ENCODE data around the gene FNDC3B. TPM values are rescaled to one million over a fixed set of nuclear protein-coding genes. Genes with fewer than 3 reads are reported as not detected.

The FNDC3B gene
- total and polyA plus RNA-seq, 4 donors = 13.3 to 175 (median 100) TPM

DNA sequence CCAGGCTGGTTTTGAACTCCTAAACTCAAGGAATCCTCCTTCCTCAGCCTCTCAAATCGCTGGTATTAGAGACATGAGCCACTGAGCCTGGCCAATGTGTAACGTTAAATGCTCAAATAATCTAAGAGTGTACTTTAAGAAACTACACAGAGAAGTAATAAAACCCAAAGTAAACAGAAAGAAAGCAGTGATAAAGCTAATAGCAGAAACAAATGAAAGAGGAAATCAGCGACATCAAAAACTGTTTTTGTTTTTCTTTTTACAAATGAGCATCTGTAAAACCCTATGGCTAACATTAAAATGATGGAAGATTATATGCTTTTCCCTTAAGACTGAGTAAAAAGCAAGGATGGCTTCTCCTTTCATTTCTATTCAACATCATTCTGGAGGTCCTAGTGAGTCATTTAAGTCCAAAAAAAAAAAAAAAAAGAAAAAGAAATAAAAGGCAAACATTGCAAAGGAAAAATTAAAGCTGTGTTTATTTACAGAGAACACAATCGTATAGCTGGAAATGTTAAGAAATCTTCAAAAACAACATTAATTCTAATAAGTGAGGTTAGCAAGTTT, 36.8 kb upstream of the FNDC3B start:
- H3K9ac ChIP-seq (ENCODE audit: insufficient read depth in 1 of 2, low read length in 2 of 2) = no peak overlapping the region
- 64 to 74% methylated on average over 4 of the region's 4 CpGs for WGBS, 2 donors
- no peak for DNase-seq

DNA sequence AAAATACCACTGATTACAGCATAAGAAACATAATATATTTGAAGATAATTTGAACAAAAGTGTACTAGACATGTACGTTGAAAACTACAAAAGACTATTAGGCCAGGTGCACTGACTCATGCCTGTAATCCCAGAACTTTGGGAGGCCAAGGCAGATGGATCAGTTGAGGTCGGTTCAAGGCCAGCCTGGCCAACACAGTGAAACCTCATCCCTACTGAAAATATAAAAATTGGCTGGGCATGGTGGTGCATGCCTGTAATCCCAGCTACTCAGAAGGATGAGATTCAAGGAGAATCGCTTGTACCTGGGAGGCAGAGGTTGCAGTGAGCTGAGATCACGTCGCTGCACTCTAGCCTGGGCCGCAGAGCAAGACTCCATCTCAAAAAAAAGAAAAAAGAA, 36.2 kb upstream of the FNDC3B start:
- no peak overlapping the region for H3K4me3 ChIP-seq

More for the DNA sequence above, 36.8 kb upstream of the FNDC3B start:
- no peak overlapping the region for H3K27ac ChIP-seq (ENCODE audit: low read depth in 1 of 2, low read length in 1 of 2)
- H3K9me3 ChIP-seq (ENCODE audit: control insufficient read depth in 4 of 4, insufficient read depth in 3 of 4, low read length in 3 of 4) = no peaks in the 10 kb centered on the region
- no peaks in the 10 kb centered on the region for H3K36me3 ChIP-seq (ENCODE audit: control insufficient read depth in 4 of 4, insufficient read depth in 4 of 4, low read length in 4 of 4)
- H3K27me3 ChIP-seq (ENCODE audit: control insufficient read depth in 3 of 3, insufficient read depth in 3 of 3, low read length in 2 of 3) = no peaks in the 10 kb centered on the region
- no peak overlapping the region for H3K4me3 ChIP-seq
- TF ChIP-seq, protein P1, sequence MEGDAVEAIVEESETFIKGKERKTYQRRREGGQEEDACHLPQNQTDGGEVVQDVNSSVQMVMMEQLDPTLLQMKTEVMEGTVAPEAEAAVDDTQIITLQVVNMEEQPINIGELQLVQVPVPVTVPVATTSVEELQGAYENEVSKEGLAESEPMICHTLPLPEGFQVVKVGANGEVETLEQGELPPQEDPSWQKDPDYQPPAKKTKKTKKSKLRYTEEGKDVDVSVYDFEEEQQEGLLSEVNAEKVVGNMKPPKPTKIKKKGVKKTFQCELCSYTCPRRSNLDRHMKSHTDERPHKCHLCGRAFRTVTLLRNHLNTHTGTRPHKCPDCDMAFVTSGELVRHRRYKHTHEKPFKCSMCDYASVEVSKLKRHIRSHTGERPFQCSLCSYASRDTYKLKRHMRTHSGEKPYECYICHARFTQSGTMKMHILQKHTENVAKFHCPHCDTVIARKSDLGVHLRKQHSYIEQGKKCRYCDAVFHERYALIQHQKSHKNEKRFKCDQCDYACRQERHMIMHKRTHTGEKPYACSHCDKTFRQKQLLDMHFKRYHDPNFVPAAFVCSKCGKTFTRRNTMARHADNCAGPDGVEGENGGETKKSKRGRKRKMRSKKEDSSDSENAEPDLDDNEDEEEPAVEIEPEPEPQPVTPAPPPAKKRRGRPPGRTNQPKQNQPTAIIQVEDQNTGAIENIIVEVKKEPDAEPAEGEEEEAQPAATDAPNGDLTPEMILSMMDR (IDR thresholded peaks at IDR 0.05; ENCODE audit: control extremely low read depth, extremely low read depth) = no peak
- no peak for ATAC-seq (ENCODE audit: insufficient read depth, low FRiP score)
- H3K4me1 ChIP-seq (ENCODE audit: control insufficient read depth in 5 of 5, insufficient read depth in 5 of 5, low read length in 5 of 5) = peaks cover 0 to 2% (median 0%) of the 10 kb centered on the region in 5 donors

DNA sequence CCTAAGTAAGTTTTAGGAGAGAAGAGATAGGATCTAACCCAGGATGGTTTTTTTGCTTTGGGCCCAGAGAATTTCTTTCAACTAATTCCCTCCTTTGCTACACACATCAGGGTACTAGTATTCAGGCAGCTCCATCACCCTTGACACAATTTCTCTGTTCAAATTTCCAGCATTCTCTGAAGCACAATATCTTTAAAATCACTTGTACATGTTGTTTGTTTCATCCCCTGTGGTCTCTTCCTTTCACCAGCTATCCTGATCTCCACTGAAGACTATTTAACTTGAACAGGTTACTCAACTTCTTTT, 32.4 kb upstream of the FNDC3B start:
- Histone ChIP-seq H3K9me3 (ENCODE audit: control insufficient read depth in 4 of 4, insufficient read depth in 3 of 4, low read length in 3 of 4) (no peaks in the 10 kb centered on the region), H3K36me3 (ENCODE audit: control insufficient read depth in 4 of 4, insufficient read depth in 4 of 4, low read length in 4 of 4) (no peaks in the 10 kb centered on the region), H3K27me3 (ENCODE audit: control insufficient read depth in 3 of 3, insufficient read depth in 3 of 3, low read length in 2 of 3) (no peaks in the 10 kb centered on the region), H3K4me3 (no peak overlapping the region), H3K4me1 (ENCODE audit: control insufficient read depth in 5 of 5, insufficient read depth in 5 of 5, low read length in 5 of 5) (no peaks in the 10 kb centered on the region), H3K27ac (ENCODE audit: low read depth in 1 of 2, low read length in 1 of 2) (no peak overlapping the region), H3K9ac (ENCODE audit: insufficient read depth in 1 of 2, low read length in 2 of 2) (no peak overlapping the region)
- DNase-seq = no peak
- no peak for ATAC-seq (ENCODE audit: insufficient read depth, low FRiP score)
- TF ChIP-seq, protein P1 (IDR thresholded peaks at IDR 0.05; ENCODE audit: control extremely low read depth, extremely low read depth) = no peak

More for the DNA sequence above, 36.2 kb upstream of the FNDC3B start:
- Histone ChIP-seq H3K9ac (ENCODE audit: insufficient read depth in 1 of 2, low read length in 2 of 2) (no peak overlapping the region), H3K4me1 (ENCODE audit: control insufficient read depth in 5 of 5, insufficient read depth in 5 of 5, low read length in 5 of 5) (peaks cover 0 to 2% (median 0%) of the 10 kb centered on the region in 5 donors), H3K27me3 (ENCODE audit: control insufficient read depth in 3 of 3, insufficient read depth in 3 of 3, low read length in 2 of 3) (no peaks in the 10 kb centered on the region), H3K27ac (ENCODE audit: low read depth in 1 of 2, low read length in 1 of 2) (no peak overlapping the region), H3K9me3 (ENCODE audit: control insufficient read depth in 4 of 4, insufficient read depth in 3 of 4, low read length in 3 of 4) (no peaks in the 10 kb centered on the region), H3K36me3 (ENCODE audit: control insufficient read depth in 4 of 4, insufficient read depth in 4 of 4, low read length in 4 of 4) (no peaks in the 10 kb centered on the region)
- DNase-seq (no peak), ATAC-seq (ENCODE audit: insufficient read depth, low FRiP score) (no peak)
- 95 to 97% methylated on average over 6 of the region's 6 CpGs for WGBS, 2 donors
- TF ChIP-seq, protein P1 (IDR thresholded peaks at IDR 0.05; ENCODE audit: control extremely low read depth, extremely low read depth) = no peak

DNA sequence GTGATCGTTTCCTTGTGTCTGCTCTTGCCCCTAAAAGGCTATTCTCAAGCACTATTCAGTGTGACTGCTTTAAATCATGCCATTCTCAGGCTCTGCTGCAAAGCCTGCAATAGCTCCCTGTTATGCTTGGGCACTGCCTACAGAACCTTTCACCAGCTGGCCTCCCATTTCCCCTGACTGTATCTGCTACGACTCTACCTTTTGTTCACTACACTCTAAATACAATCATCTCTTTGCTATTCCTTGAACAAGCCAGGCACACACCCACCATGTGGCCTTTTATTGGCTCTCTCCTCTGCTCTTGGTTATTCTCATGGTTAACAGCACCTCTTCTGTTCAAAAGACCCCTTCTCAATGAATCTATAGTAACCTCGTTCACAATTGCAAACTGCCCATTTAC, 29.6 kb upstream of the FNDC3B start:
- Histone ChIP-seq H3K9me3 (ENCODE audit: control insufficient read depth in 4 of 4, insufficient read depth in 3 of 4, low read length in 3 of 4) (no peaks in the 10 kb centered on the region), H3K9ac (ENCODE audit: insufficient read depth in 1 of 2, low read length in 2 of 2) (no peak overlapping the region), H3K36me3 (ENCODE audit: control insufficient read depth in 4 of 4, insufficient read depth in 4 of 4, low read length in 4 of 4) (no peaks in the 10 kb centered on the region), H3K27ac (ENCODE audit: low read depth in 1 of 2, low read length in 1 of 2) (no peak overlapping the region), H3K4me3 (no peak overlapping the region), H3K4me1 (ENCODE audit: control insufficient read depth in 5 of 5, insufficient read depth in 5 of 5, low read length in 5 of 5) (no peaks in the 10 kb centered on the region), H3K27me3 (ENCODE audit: control insufficient read depth in 3 of 3, insufficient read depth in 3 of 3, low read length in 2 of 3) (no peaks in the 10 kb centered on the region)
- ATAC-seq (ENCODE audit: insufficient read depth, low FRiP score) (no peak), DNase-seq (no peak)
- 82 to 92% methylated on average over 3 of the region's 3 CpGs for WGBS, 2 donors
- TF ChIP-seq, protein P1 (IDR thresholded peaks at IDR 0.05; ENCODE audit: control extremely low read depth, extremely low read depth) = no peak

Measured in lung (tissue), 12 donors.